Umbilical cord (tissue), 2 donors: Measurements from ENCODE around the gene HYAL3. TPM values are rescaled to one million over a fixed set of nuclear protein-coding genes. Genes with fewer than 3 reads are reported as not detected.
"Not testable (repeated sequence)": the region's sequence is repeated elsewhere in the genome, so short reads cannot be mapped to it uniquely, and the experiment has no call there.

Source experiments
- DNase-seq: peaks from one replicate; pipeline ENCODE4 v3.0.0-alpha.2; 2015; ENCODE audit warnings: low spot score
- total RNA-seq: library from RNA; depleted of rRNA; stranded (reverse); fragments of >200 nt; gene quantifications from one replicate; pipeline ENCODE4 v1.2.3, GENCODE V29; 2014; ENCODE audit warnings: low replicate concordance; ENCODE audit not compliant: insufficient read depth

Gene HYAL3
- total RNA-seq, 1 donor from 2014 or later, result 7.5 TPM

GRCh38 chr3:50258979-50259378 lies 40.2 kb downstream of the HYAL3 start:
- no peak for DNase-seq

GRCh38 chr3:50258029-50258680 lies 41.0 kb downstream of the HYAL3 start:
- no peak for DNase-seq

GRCh38 chr3:50256978-50257890 lies 42.0 kb downstream of the HYAL3 start:
- no peak for DNase-seq

GRCh38 chr3:50255251-50255615 lies 44.0 kb downstream of the HYAL3 start:
- DNase-seq, result no peak

GRCh38 chr3:50254577-50255250 lies 44.5 kb downstream of the HYAL3 start:
- no peak for DNase-seq

- DNase-seq, result no peak
Measured at GRCh38 chr3:50251220-50251619, 48.0 kb downstream of the HYAL3 start.

- no peak for DNase-seq
Measured at GRCh38 chr3:50250514-50250913, 48.7 kb downstream of the HYAL3 start.

- no peak for DNase-seq
Measured at GRCh38 chr3:50249457-50249856, 49.7 kb downstream of the HYAL3 start.

- no peak for DNase-seq
Measured at GRCh38 chr3:50248387-50248786, 50.8 kb downstream of the HYAL3 start.

- DNase-seq, result peak; percentile 86
Measured at GRCh38 chr3:50246517-50246954, 52.7 kb downstream of the HYAL3 start.

GRCh38 chr3:50245831-50246516 lies 53.2 kb downstream of the HYAL3 start:
- peak; percentile 88 for DNase-seq

GRCh38 chr3:50245251-50245745 lies 53.9 kb downstream of the HYAL3 start:
- no peak for DNase-seq

- not testable (repeated sequence) for DNase-seq
Measured at GRCh38 chr3:50244813-50245212, 54.4 kb downstream of the HYAL3 start.

GRCh38 chr3:50243543-50243895 lies 55.7 kb downstream of the HYAL3 start:
- no peak for DNase-seq

GRCh38 chr3:50242851-50243542 lies 56.2 kb downstream of the HYAL3 start:
- peak; percentile 61 for DNase-seq

Other genes with a start within 250 kb of the HYAL3 start
- gene RBM5, start 210.5 kb downstream of the HYAL3 start, total RNA-seq, result 142 TPM
- gene SEMA3F, start 144.1 kb downstream of the HYAL3 start, total RNA-seq, result 9.1 TPM
- not detected for gene GNAT1, start 107.8 kb downstream of the HYAL3 start, total RNA-seq
- not detected for gene SLC38A3, start 94.1 kb downstream of the HYAL3 start, total RNA-seq
- 93.9 TPM for gene GNAI2, start 63.2 kb downstream of the HYAL3 start, total RNA-seq
- 29.4 TPM for gene SEMA3B, start 30.3 kb downstream of the HYAL3 start, total RNA-seq
- 4.8 TPM for gene LSMEM2, start 20.3 kb downstream of the HYAL3 start, total RNA-seq
- 45.3 TPM for gene IFRD2, start 7.0 kb downstream of the HYAL3 start, total RNA-seq
- 2.2 TPM for gene NAA80, start within 50 bp of the HYAL3 start, total RNA-seq
- 2.9 TPM for gene HYAL1, start 4.2 kb upstream of the HYAL3 start, total RNA-seq
- 51.8 TPM for gene HYAL2, start 23.3 kb upstream of the HYAL3 start, total RNA-seq
- 18.8 TPM for gene TUSC2, start 28.8 kb upstream of the HYAL3 start, total RNA-seq
- gene RASSF1, start 41.4 kb upstream of the HYAL3 start, total RNA-seq, result 25.8 TPM
- gene ZMYND10, start 46.3 kb upstream of the HYAL3 start, total RNA-seq, result 5.3 TPM
- 13.7 TPM for gene NPRL2, start 51.4 kb upstream of the HYAL3 start, total RNA-seq
- 15.4 TPM for gene CYB561D2, start 51.5 kb upstream of the HYAL3 start, total RNA-seq
- 19.7 TPM for gene TMEM115, start 60.1 kb upstream of the HYAL3 start, total RNA-seq
- gene CACNA2D2, start 204.2 kb upstream of the HYAL3 start, total RNA-seq, result 0.24 TPM